ENCODE results near the gene RLBP1.

DNA sequence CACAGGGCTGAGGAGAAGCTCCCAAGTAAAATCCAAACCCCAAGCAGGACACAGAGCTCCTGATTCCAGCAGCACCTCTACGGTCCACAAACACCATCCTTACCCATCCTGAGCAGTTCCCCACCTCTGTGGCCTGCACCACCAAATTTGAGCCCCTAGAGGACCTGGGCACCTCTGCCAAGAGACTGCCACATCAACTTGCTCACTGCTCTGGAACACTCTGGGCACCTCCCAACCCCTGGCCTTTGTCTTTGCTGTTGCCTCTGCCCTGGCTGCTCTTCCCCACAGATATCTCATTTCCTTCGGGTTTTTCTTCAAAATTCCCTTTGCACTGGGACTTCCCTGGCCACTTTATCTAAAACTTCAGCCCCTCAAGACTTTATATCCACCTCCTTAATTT, 5.8 kb downstream of the RLBP1 start:
- no peak for TF ChIP-seq POLR2A (IDR thresholded peaks at IDR 0.05)
- no peak for TF ChIP-seq CTCF (IDR thresholded peaks at IDR 0.05)

Measured in esophagus squamous epithelium (tissue), 4 donors.